GM18867 (cell line): ENCODE results near the gene MAPK13.

ENCODE experiments used
- ATAC-seq: cut with Tn5 transposase; IDR thresholded peaks from one replicate; pipeline ENCODE4 v1.9.1; 2021; ENCODE audit warnings: mild to moderate bottlenecking, moderate library complexity; ENCODE audit not compliant: unreplicated experiment

Gene MAPK13

DNA sequence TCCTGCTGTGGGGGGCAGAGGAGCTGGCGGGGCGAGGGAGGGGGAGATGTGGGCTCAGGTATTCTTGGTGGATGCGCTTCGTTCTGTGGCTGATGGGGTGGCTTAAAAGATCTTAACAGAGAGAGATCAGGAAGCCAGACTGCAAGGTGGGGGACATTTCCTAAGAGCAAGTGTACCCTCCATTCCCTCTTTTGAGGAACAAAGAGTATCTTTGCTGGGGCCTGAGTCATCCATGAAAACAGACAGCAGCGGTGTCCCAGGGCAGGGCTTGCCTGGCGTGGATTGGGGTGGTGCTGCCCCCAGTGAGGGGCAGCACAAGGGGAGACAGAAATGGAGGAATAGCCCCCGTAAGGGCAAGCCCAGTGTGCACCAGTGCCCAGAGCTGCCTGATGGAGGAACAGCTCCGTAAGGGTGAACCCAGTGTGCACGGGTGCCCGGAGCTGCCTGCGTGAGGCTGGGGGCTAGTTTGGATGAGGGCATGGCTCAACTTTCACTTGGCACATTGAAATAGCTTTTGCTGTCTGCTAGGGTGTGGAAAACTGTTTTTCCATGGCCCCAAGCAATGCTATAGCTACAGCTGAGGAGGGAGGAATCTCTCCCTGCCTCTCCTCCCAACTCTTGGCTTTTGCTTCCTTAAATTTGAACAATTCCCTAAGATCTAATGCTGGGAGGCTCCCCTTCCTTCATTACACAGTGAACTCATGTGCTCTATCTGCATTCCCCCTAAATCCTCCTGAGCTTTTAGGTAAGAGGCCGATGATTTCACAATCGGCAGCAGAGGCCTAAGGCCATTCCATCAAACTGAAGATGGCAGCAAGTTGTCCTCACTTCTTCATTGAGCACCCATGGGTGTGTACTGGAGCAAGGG lies 12.9 kb downstream of the MAPK13 start:
- no peak for ATAC-seq

DNA sequence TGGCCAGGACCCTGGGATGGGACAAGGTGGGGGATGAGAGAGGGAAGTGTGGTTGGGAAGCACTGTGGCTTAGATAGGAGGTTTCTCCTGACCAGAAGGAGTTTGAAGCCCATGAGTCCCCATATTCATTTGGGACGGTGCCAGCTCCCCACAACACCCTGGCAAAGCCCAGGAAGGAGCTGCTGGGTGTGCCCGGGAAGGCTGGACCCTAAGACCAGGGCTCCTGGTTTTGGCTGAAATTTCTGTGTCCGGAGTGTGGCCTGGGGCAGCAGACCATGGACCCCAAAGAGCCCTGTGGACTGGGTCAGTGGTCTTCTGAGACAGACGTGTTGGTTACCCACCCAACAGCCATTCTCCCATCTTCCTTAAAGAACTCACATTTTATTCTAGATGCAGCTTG lies 15.2 kb downstream of the MAPK13 start:
- no peak for ATAC-seq

DNA sequence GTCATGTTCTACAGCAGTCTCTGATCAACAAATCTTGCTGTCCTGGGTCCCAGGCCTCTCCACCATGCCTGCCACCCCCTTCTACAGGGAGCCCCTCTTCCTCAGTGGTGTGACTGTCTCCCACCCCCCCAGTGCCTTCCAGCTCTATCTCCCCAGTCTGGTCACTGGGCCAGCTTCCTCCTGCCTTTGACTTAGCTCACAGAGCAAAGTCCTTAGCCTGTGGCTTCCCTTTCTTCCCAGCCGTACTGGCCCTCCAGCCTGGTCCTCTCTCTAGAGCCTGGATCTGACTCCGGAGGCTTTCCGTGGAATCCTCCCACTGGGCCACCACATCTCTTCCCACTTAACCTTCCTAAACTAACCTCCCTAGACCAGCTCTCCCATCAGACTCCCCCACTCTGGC lies 17.0 kb downstream of the MAPK13 start:
- no peak for ATAC-seq

DNA sequence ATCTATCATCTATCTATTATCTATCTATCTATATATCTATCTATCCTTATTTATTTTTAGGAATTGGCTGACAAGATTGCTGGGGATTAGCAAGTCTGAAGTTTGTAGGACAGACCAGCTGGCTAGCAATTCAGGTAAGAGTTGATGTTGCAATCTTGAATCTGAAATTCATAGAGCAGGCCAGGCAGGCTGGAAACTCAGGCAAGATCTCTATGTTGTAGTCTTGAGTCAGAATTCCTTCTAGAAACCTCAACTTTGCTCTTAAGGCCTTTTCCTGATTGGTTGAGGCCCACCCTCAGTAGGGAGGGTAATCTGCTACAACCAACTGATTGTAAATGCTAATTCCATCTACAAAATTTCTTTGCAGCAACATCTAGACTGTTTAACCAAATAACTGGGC lies 19.2 kb downstream of the MAPK13 start:
- ATAC-seq, result no peak

DNA sequence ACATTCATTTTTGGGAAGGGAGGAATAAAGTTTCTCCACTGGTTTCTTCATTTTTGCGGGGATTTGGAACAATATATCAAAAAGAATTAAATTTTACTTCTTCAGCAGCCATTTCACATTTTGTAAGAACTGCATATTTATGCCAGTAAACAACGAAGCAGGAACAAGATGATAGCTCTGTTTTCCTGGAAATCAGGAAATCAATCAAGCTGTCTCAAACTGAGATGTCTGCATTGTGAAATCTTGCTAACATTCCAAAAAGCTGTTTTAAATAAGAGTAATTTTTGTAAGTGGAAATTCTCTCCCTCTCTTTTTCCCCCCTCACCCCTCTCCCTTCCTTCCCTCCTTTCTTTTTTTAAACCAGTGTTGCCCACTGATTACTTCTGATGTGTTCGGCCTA lies 20.0 kb downstream of the MAPK13 start:
- ATAC-seq, result no peak

DNA sequence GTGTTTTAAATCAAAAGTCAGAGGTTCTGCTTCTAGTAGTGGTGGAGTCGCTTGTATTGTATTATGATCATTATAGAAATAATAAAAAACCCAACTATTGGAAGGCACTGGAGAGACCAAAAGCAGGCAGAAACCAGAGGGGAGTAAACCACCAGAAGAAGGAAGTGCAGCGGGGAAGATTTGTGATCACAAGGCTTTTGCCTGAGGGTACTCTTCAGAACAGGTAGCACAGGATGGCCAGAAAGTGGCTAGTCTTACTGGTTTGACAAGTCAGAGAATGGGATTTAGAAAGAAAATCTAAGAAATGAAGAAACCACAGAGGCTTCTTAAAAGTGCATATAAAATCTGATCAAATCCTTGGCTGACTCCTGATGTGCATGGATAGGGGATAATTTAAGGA lies 24.0 kb downstream of the MAPK13 start:
- no peak for ATAC-seq

DNA sequence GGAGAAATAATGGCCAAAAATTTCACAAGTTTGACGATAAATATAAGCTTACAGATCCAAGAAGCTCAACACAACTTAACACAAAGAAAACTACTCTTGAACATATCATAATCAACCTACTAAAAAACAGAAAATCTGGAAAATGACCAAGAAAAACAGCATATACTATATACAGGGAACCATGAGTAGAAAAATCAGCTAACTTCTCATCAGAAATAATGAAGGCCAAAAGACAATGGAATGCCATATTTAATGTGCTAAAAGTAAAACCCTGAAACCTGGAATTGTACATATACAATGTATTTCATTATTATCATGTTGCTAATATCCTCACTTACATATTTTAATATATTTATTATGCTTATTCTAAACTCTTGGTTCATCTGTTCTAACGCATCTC lies 25.3 kb downstream of the MAPK13 start:
- ATAC-seq, result no peak

DNA sequence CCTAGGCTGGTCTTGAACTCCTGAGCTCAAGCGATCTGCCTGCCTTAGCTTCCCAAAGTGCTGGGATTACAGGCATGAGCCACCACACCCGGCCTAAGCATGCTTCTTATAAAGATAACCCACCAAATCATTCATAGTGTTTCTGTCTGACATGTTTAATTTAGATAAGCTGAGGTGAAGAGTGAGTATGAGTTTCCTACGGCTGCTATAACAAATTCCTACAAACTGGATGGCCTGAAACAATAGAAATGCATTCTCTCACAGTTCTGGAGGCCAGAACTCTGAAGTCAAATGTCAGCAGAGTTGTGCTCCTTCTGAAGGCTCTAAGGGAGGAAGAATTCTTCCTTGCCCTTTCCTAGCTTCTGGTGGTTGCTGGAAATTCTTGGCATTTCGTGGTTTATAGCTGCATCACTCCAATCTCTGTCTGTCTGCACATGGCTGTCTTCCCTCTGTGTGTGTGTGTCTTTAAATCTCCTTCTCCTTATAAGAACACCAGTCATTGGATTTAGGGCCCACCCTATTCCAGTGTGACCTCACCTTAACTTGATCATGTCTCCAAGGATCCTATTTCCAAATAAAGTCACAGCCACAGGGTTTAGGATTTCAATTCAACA lies 29.9 kb downstream of the MAPK13 start:
- no peak for ATAC-seq

DNA sequence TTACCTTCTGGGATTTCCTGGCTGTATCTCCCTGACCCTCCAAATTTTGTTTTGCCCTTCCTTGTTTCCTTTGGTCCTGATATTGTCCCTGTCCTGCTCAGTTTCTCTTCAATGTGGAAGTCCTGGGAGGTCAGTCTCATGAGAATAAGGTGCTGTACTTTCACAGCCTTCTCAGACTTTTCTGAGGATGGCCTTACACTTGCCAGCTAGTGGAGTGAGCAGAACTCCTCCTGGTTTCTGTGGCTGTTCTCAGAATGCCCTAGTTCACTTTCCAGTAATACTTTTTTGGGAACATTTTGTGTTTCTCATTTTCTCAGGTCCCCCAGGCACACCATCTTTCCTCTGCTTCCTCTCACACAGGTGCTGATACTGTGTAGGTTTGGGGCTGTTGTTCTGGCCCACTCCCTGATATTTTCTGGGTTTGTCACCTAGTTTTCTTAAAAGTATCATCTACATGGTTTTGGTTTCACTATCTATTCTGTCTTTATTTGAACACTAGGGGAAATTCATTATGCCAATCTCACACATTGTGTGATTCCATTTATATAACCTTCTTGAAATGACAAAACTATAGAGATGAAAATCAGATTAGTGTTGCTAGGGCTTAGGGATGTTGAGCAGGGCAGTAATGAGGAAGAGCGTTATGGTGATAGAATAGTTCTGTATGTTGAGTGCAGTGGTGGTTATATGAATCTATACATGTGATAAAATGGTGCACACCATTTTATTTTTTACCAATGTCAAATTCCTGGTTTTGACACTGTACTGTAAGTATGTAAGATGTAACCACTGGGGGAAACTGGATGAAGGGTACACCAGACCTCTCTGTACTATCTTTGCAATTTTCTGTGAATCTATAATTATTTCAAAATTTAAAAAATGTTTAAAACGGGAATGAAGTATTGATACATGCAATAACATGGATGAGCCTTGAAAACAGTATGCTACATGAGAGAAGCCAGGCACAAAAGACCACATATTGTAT lies 39.0 kb downstream of the MAPK13 start:
- ATAC-seq, result no peak

DNA sequence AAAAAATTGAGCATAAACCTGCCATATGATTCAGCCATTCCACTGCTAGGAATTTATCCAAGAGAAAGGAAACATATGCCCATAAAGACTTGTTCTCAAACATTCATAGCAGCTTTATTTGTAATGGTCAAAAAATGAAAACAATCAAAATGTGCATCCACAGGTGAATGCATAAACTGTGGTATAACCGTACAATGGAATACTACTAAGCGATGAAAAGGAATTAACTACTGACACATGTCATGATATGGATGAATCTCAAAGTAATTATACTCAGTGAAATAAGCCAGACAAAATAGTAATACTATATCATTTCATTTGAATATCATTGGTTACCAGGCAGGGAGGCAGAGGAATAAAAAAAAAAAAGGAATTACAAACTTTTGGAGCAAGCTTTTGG lies 40.4 kb downstream of the MAPK13 start:
- ATAC-seq, result no peak

DNA sequence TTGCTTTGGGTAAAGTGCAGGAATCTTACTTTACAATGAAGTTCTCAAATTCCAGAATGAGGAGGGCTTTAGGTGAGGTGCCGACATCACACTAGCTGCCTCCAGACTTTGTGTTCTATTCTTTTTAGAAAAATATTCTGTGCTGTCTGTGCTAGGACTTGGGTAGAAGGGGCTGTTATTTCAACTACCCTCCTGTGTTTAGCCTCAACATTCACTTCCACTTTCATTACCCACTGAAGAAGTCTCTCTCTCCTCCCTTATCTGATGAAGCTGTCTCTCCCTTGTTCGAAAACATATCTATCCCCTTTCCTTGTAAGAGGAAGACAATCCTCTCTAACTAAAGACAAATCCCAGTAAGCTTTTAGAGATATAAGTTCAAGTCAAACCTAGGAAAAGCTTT lies 41.3 kb downstream of the MAPK13 start:
- no peak for ATAC-seq

DNA sequence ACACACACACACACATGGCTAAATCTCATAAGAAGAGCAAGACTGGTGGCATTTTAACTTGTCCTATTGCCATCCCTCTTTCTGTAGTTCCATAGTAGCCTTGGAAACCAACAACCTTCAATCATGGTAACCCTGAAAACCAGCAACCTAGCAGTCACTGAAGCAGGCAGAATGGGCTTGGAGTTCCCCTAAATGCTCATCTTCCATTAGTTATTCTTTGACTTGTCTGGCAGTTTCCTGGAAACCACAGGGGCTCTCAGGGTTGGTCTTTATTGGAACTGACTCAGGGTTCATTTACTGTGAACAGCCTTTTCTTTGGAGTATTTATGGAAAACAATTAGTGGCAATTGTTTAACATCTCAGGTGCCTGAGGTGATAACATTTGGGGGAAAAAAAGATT lies 46.9 kb downstream of the MAPK13 start:
- no peak for ATAC-seq

DNA sequence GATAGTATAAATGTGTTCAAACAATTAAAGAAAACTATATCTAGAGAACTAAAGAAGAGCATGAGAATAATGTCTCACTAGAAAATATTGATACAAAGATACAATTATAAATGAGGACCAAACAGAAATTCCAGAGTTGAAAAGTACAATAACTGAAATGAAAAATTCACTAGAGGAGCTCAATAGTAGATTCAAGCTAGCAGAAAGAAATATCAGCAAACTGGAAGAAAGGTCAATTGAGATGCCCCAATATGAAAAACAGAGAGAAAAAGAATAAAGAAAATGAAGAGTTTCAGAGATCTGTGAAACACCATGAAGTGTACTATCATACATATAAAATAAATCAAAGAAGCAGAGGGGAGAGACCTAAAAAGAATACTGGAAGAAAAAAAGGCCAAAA lies 48.2 kb downstream of the MAPK13 start:
- no peak for ATAC-seq

DNA sequence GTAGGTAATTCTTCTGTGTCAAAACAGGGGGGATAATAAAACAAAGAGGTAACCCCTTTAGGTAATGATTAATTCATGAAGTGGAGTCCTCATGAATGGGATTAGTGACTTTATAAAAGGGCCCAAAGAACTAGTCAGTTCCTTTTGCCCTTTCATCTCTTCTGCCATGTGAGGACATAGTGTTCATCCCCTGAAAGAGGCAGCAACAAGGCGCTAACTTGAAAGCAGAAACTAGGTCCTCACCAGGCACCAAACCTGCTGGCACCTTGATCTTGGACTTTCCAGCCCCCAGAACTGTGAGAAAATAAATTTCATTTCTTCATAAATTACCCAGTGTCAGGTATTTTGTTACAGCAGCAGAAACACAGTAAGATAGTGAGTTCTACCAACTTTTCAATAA lies 49.8 kb downstream of the MAPK13 start:
- no peak for ATAC-seq

DNA sequence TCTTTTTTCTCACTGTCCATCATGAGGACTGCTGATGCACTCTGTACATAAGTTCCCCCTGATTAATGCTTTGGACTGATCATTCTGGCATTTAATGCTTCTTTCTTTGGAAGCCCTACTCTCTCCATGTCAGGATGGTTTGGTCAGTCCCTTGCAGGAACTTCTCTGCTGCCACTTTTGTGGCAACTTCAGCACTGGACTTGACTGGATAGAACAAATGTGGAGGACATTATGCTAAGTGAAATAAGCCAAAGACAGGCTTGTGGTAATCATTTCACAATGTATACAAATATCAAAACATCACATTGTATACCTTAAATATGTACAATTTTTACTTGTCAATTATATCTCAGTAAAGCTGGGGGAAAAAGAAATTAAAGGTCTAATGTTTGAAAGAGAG lies 54.0 kb downstream of the MAPK13 start:
- ATAC-seq, result no peak

DNA sequence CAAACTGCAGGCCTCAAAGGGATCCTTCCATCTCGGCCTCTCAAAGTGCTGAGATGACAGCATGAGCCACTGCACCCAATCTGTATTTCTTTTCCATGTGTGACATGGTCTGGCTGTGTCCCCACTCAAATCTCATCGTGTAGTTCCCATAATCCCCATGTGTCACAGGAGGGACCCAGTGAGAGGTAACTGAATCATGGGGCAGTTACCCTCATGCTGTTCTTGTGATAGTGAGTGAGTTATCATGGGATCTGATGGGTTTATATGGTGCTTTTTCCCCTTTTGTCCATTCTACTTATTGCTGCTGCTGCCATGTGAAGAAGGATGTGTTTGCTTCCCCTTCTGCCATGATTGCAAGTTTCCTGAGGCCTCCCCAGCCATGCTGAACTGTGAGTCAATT lies 55.9 kb downstream of the MAPK13 start:
- ATAC-seq, result no peak

DNA sequence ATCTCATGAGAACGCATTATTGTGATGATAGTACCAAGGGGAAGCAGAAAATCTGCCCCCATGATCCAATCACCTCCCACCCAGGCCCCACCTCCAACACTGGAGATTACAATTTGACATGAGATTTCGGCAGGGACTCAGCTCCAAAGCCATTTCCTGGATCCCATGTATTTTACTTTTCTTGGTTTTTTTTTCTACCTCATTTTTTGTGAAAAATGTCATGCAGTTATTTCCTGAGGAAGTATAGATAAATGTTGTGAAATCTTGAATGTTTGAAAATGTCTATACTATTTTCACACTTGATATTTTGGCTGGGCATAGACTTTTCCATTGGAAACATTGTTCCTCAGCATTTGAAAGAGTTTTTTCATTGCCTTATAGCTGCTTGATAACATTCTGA lies 57.1 kb downstream of the MAPK13 start:
- no peak for ATAC-seq
